Measurements from ENCODE around the gene HDAC4. TPM values are rescaled to one million over a fixed set of nuclear protein-coding genes. Genes with fewer than 3 reads are reported as not detected.

HDAC4 gene
- polyA plus RNA-seq, 1 donor (not counting 4 experiments of a cell fraction or from before 2014, with no cell fraction given), result 2.9 TPM

DNA sequence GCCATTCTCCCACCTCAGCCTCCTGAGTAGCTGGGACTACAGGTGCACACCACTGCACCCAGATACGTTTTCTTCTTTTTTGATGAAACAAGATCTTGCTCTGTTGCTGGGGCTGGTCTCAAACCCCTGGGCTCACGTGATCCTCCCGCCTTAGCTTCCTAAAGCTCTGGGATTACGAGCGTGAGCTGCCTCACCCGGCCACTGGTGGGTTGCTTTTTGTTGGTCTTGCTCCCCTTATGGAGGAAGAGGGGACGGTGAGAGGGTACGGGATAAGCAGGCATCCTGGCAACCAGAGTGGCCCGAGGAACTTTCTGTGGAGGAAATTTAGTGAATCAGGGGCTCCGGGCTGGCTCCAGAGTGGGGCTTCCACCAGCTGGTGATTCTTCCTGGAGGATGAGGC lies 222.3 kb downstream of the HDAC4 start:
- Histone ChIP-seq H3K4me2 (ENCODE audit: control insufficient read depth, extremely low read depth, insufficient read depth, low read depth, low read length) (no peak overlapping the region), H2AFZ (ENCODE audit: control insufficient read depth, low read length) (no peak overlapping the region), H3K9me1 (ENCODE audit: control insufficient read depth, extremely low read depth, insufficient read depth, low read length) (no peaks in the 10 kb centered on the region), H4K20me1 (ENCODE audit: control insufficient read depth, extremely low read depth, insufficient read depth, low read length) (no peaks in the 10 kb centered on the region), H3K4me1 (ENCODE audit: control insufficient read depth, extremely low read depth, insufficient read depth, low read length) (no peaks in the 10 kb centered on the region), H3K79me2 (ENCODE audit: control insufficient read depth, insufficient read depth, low read length) (no peaks in the 10 kb centered on the region), H3K9me3 (ENCODE audit: control insufficient read depth, low read depth, low read length) (no peaks in the 10 kb centered on the region), H3K4me3 (ENCODE audit: control insufficient read depth in 2 of 3, extremely low read depth in 1 of 3, insufficient read depth in 2 of 3, low read depth in 1 of 3, low read length in 3 of 3) (no peak overlapping the region), H3K27me3 (ENCODE audit: control insufficient read depth, extremely low read depth, insufficient read depth, low read length) (no peaks in the 10 kb centered on the region), H3K9ac (ENCODE audit: control insufficient read depth, extremely low read depth, insufficient read depth, low read length) (no peak overlapping the region), H3K27ac (ENCODE audit: control insufficient read depth, insufficient read depth, low read length) (no peak overlapping the region), H3K36me3 (ENCODE audit: control insufficient read depth in 2 of 2, extremely low read depth in 1 of 2, insufficient read depth in 2 of 2, low read length in 2 of 2) (peaks cover 0 to 1% of the 10 kb centered on the region in 2 experiments)
- DNase-seq (ENCODE audit: low read depth, low spot score) (no peak), FAIRE-seq (no peak)
- dilution Hi-C loops (cut with MboI; ENCODE audit: extremely low pct_ligation_motif_present, low sequenced_read_pairs), result no loop called here
- no peak for TF ChIP-seq EZH2 (IDR thresholded peaks at IDR 0.05; ENCODE audit: low read length)
- TF ChIP-seq, protein P1, sequence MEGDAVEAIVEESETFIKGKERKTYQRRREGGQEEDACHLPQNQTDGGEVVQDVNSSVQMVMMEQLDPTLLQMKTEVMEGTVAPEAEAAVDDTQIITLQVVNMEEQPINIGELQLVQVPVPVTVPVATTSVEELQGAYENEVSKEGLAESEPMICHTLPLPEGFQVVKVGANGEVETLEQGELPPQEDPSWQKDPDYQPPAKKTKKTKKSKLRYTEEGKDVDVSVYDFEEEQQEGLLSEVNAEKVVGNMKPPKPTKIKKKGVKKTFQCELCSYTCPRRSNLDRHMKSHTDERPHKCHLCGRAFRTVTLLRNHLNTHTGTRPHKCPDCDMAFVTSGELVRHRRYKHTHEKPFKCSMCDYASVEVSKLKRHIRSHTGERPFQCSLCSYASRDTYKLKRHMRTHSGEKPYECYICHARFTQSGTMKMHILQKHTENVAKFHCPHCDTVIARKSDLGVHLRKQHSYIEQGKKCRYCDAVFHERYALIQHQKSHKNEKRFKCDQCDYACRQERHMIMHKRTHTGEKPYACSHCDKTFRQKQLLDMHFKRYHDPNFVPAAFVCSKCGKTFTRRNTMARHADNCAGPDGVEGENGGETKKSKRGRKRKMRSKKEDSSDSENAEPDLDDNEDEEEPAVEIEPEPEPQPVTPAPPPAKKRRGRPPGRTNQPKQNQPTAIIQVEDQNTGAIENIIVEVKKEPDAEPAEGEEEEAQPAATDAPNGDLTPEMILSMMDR (optimal IDR thresholded peaks at IDR 0.05 in 1 of 3, IDR thresholded peaks at IDR 0.05 in 1 of 3, conservative IDR thresholded peaks at IDR 0.05 in 1 of 3; ENCODE audit: extremely low read depth in 1 of 3, insufficient read depth in 2 of 3, low read length in 3 of 3), result no peak

DNA sequence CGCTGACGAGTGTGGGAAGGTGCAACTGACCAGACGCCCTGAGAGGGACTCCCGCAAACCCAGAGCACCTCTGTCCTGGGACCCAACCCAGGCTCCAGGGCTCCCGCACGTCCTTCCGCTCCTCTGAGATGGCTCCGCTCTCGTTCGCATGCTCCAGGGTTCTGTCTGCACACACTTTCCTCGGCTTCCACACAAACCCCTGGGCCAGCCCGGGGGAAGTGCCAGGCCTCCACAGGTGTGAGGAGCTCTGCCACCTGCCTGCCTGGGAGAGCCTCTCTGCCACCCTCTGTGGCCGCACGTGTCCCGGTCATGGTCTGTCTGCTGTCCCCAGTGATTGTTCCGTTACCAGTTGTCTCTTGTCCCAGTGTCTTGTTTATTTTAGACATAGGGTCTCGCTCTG lies 222.9 kb downstream of the HDAC4 start:
- Histone ChIP-seq H3K9ac (ENCODE audit: control insufficient read depth, extremely low read depth, insufficient read depth, low read length) (no peak overlapping the region), H3K27me3 (ENCODE audit: control insufficient read depth, extremely low read depth, insufficient read depth, low read length) (no peaks in the 10 kb centered on the region), H2AFZ (ENCODE audit: control insufficient read depth, low read length) (no peak overlapping the region), H3K36me3 (ENCODE audit: control insufficient read depth in 2 of 2, extremely low read depth in 1 of 2, insufficient read depth in 2 of 2, low read length in 2 of 2) (peaks cover 0 to 1% of the 10 kb centered on the region in 2 experiments), H3K79me2 (ENCODE audit: control insufficient read depth, insufficient read depth, low read length) (no peaks in the 10 kb centered on the region), H3K9me1 (ENCODE audit: control insufficient read depth, extremely low read depth, insufficient read depth, low read length) (no peaks in the 10 kb centered on the region), H3K9me3 (ENCODE audit: control insufficient read depth, low read depth, low read length) (no peaks in the 10 kb centered on the region), H3K4me3 (ENCODE audit: control insufficient read depth in 2 of 3, extremely low read depth in 1 of 3, insufficient read depth in 2 of 3, low read depth in 1 of 3, low read length in 3 of 3) (no peak overlapping the region), H3K4me1 (ENCODE audit: control insufficient read depth, extremely low read depth, insufficient read depth, low read length) (no peaks in the 10 kb centered on the region), H3K4me2 (ENCODE audit: control insufficient read depth, extremely low read depth, insufficient read depth, low read depth, low read length) (no peak overlapping the region), H4K20me1 (ENCODE audit: control insufficient read depth, extremely low read depth, insufficient read depth, low read length) (no peaks in the 10 kb centered on the region), H3K27ac (ENCODE audit: control insufficient read depth, insufficient read depth, low read length) (no peak overlapping the region)
- no peak for TF ChIP-seq EZH2 (IDR thresholded peaks at IDR 0.05; ENCODE audit: low read length)
- TF ChIP-seq, protein P1 (optimal IDR thresholded peaks at IDR 0.05 in 1 of 3, IDR thresholded peaks at IDR 0.05 in 1 of 3, conservative IDR thresholded peaks at IDR 0.05 in 1 of 3; ENCODE audit: extremely low read depth in 1 of 3, insufficient read depth in 2 of 3, low read length in 3 of 3), result no peak
- dilution Hi-C loops (cut with MboI; ENCODE audit: extremely low pct_ligation_motif_present, low sequenced_read_pairs), result no loop called here
- FAIRE-seq (no peak), DNase-seq (ENCODE audit: low read depth, low spot score) (no peak)
